ENCODE measurements around the gene ZNF813. TPM values are rescaled to one million over a fixed set of nuclear protein-coding genes. Genes with fewer than 3 reads are reported as not detected.
"Not testable (repeated sequence)": the region's sequence is repeated elsewhere in the genome, so short reads cannot be mapped to it uniquely, and the experiment has no call there.

ZNF813 gene
- polyA plus RNA-seq, 3 donors = 0.74 to 1.1 (median 0.95) TPM

- WGBS, 3 donors = 89 to 97% (median 96%) methylated on average over 7 of the region's 7 CpGs
- no peak overlapping the region for H3K27ac ChIP-seq (ENCODE audit: low read depth, low read length)
Observed at GRCh38 chr19:53471916-53472315, 4.4 kb downstream of the ZNF813 start.

GRCh38 chr19:53474832-53475231, 7.3 kb downstream of the ZNF813 start:
- WGBS, 3 donors = 50 to 77% (median 57%) methylated on average over 1 of the region's 1 CpG
- not testable (repeated sequence) for H3K27ac ChIP-seq (ENCODE audit: low read depth, low read length)

- H3K27ac ChIP-seq (ENCODE audit: low read depth, low read length) = not testable (repeated sequence)
Observed at GRCh38 chr19:53475470-53475869, 7.9 kb downstream of the ZNF813 start.

GRCh38 chr19:53483751-53484150, 16.2 kb downstream of the ZNF813 start:
- H3K27ac ChIP-seq (ENCODE audit: low read depth, low read length) = not testable (repeated sequence)
- 88 to 98% (median 95%) methylated on average over 2 of the region's 2 CpGs for WGBS, 3 donors

More at GRCh38 chr19:53475470-53475869, 7.9 kb downstream of the ZNF813 start:
- WGBS, 3 donors = 87 to 91% (median 88%) methylated on average over 6 of the region's 6 CpGs

- H3K27ac ChIP-seq (ENCODE audit: low read depth, low read length) = no peak overlapping the region
- WGBS, 3 donors = 79 to 89% (median 79%) methylated on average over 8 of the region's 8 CpGs
Observed at GRCh38 chr19:53485046-53486004, 17.8 kb downstream of the ZNF813 start.

GRCh38 chr19:53492153-53492552, 24.6 kb downstream of the ZNF813 start:
- no peak overlapping the region for H3K27ac ChIP-seq (ENCODE audit: low read depth, low read length)
- 97 to 98% (median 98%) methylated on average over 5 of the region's 5 CpGs for WGBS, 3 donors

- WGBS, 3 donors = 30 to 64% (median 59%) methylated on average over 11 of the region's 11 CpGs
- H3K27ac ChIP-seq (ENCODE audit: low read depth, low read length) = not testable (repeated sequence)
Observed at GRCh38 chr19:53497311-53498023, 29.9 kb downstream of the ZNF813 start.

- 45 to 59% (median 56%) methylated on average over 4 of the region's 4 CpGs for WGBS, 3 donors
- not testable (repeated sequence) for H3K27ac ChIP-seq (ENCODE audit: low read depth, low read length)
Observed at GRCh38 chr19:53498024-53498395, 30.5 kb downstream of the ZNF813 start.

GRCh38 chr19:53503151-53503550, 35.6 kb downstream of the ZNF813 start:
- WGBS, 3 donors = 27 to 50% (median 32%) methylated on average over 7 of the region's 7 CpGs
- H3K27ac ChIP-seq (ENCODE audit: low read depth, low read length) = not testable (repeated sequence)

GRCh38 chr19:53503671-53504364, 36.3 kb downstream of the ZNF813 start:
- H3K27ac ChIP-seq (ENCODE audit: low read depth, low read length) = not testable (repeated sequence)

GRCh38 chr19:53504365-53504703, 36.8 kb downstream of the ZNF813 start:
- not testable (repeated sequence) for H3K27ac ChIP-seq (ENCODE audit: low read depth, low read length)
- 10 to 20% (median 18%) methylated on average over 10 to 12 of the region's 13 CpGs for WGBS, 3 donors

More at GRCh38 chr19:53503671-53504364, 36.3 kb downstream of the ZNF813 start:
- 0 to 20% (median 13%) methylated on average over 6 to 10 of the region's 14 CpGs for WGBS, 3 donors

- 28 to 36% (median 35%) methylated on average over 7 of the region's 7 CpGs for WGBS, 3 donors
- H3K27ac ChIP-seq (ENCODE audit: low read depth, low read length) = no peak overlapping the region
Observed at GRCh38 chr19:53504885-53505284, 37.4 kb downstream of the ZNF813 start.

- H3K27ac ChIP-seq (ENCODE audit: low read depth, low read length) = no peak overlapping the region
- 71 to 84% (median 76%) methylated on average over 8 of the region's 8 CpGs for WGBS, 3 donors
Observed at GRCh38 chr19:53506728-53507127, 39.2 kb downstream of the ZNF813 start.

GRCh38 chr19:53507523-53508442, 40.2 kb downstream of the ZNF813 start:
- 61 to 78% (median 75%) methylated on average over 17 of the region's 17 CpGs for WGBS, 3 donors
- no peak overlapping the region for H3K27ac ChIP-seq (ENCODE audit: low read depth, low read length)

- 53 to 67% (median 55%) methylated on average over 3 of the region's 3 CpGs for WGBS, 3 donors
- H3K27ac ChIP-seq (ENCODE audit: low read depth, low read length) = no peak overlapping the region
Observed at GRCh38 chr19:53509443-53509842, 41.9 kb downstream of the ZNF813 start.

- H3K27ac ChIP-seq (ENCODE audit: low read depth, low read length) = no peak overlapping the region
Observed at GRCh38 chr19:53509845-53510244, 42.3 kb downstream of the ZNF813 start.

GRCh38 chr19:53511357-53511756, 43.8 kb downstream of the ZNF813 start:
- no peak overlapping the region for H3K27ac ChIP-seq (ENCODE audit: low read depth, low read length)
- WGBS, 3 donors = 90 to 96% (median 95%) methylated on average over 2 of the region's 2 CpGs

More at GRCh38 chr19:53509845-53510244, 42.3 kb downstream of the ZNF813 start:
- 62 to 70% (median 63%) methylated on average over 5 of the region's 5 CpGs for WGBS, 3 donors

GRCh38 chr19:53511933-53512374, 44.4 kb downstream of the ZNF813 start:
- H3K27ac ChIP-seq (ENCODE audit: low read depth, low read length) = no peak overlapping the region
- 35 to 40% (median 40%) methylated on average over 11 of the region's 11 CpGs for WGBS, 3 donors

Data from adipose tissue (tissue), 3 donors.